GM18505 (cell line): ENCODE data around the gene NLE1.

Source experiments
- ATAC-seq: cut with Tn5 transposase; IDR thresholded peaks from one replicate; pipeline ENCODE4 v1.9.1; 2021; ENCODE audit not compliant: unreplicated experiment
- POLR2A ChIP-seq: IDR thresholded peaks from 4 replicates; pipeline ENCODE4 v1.6.1; 2011; ENCODE audit warnings: borderline replicate concordance; ENCODE audit not compliant: insufficient read depth, insufficient read length; ENCODE audit errors: extremely low read depth

The NLE1 gene

GRCh38 chr17:35171834-35172233, 29.7 kb upstream of the NLE1 start:
- ATAC-seq, result no peak
- TF ChIP-seq POLR2A, result no peak

- TF ChIP-seq POLR2A, result no peak
- no peak for ATAC-seq
These were observed 29.1 kb upstream of the NLE1 start for GRCh38 chr17:35170968-35171771.

- no peak for ATAC-seq
- no peak for TF ChIP-seq POLR2A
These were observed 27.8 kb upstream of the NLE1 start for GRCh38 chr17:35169835-35170363.

- ATAC-seq, result no peak
- no peak for TF ChIP-seq POLR2A
These were observed 25.6 kb upstream of the NLE1 start for GRCh38 chr17:35167666-35168065.

GRCh38 chr17:35167046-35167445, 24.9 kb upstream of the NLE1 start:
- no peak for ATAC-seq
- TF ChIP-seq POLR2A, result no peak

- no peak for ATAC-seq
- no peak for TF ChIP-seq POLR2A
These were observed 24.4 kb upstream of the NLE1 start for GRCh38 chr17:35166526-35166925.

GRCh38 chr17:35164716-35165115, 22.6 kb upstream of the NLE1 start:
- TF ChIP-seq POLR2A, result no peak
- no peak for ATAC-seq

GRCh38 chr17:35163886-35164285, 21.8 kb upstream of the NLE1 start:
- no peak for TF ChIP-seq POLR2A
- ATAC-seq, result no peak

- TF ChIP-seq POLR2A, result no peak
- ATAC-seq, result no peak
These were observed 20.7 kb upstream of the NLE1 start for GRCh38 chr17:35162755-35163154.

GRCh38 chr17:35161281-35161761, 19.2 kb upstream of the NLE1 start:
- no peak for ATAC-seq
- no peak for TF ChIP-seq POLR2A

- no peak for ATAC-seq
- TF ChIP-seq POLR2A, result no peak
These were observed 18.5 kb upstream of the NLE1 start for GRCh38 chr17:35160354-35161201.

- ATAC-seq, result no peak
- no peak for TF ChIP-seq POLR2A
These were observed 17.8 kb upstream of the NLE1 start for GRCh38 chr17:35159940-35160339.

- no peak for ATAC-seq
- TF ChIP-seq POLR2A, result no peak
These were observed 13.1 kb upstream of the NLE1 start for GRCh38 chr17:35155246-35155645.
